Sigmoid colon (tissue), 7 donors: ENCODE results near the gene RAB8A. TPM values are rescaled to one million over a fixed set of nuclear protein-coding genes. Genes with fewer than 3 reads are reported as not detected.

ENCODE experiments used
- DNase-seq: peaks from one replicate; pipeline ENCODE4 v3.0.0-alpha.2; 2019
- H3K27ac ChIP-seq, 4 donors: fragments of 200-600 bp; sonication (generic); one replicate each; pipeline ENCODE4 v1.5.1; 2016 to 2019; ENCODE audit warnings: mild to moderate bottlenecking in 1 of 4
- H3K27me3 ChIP-seq, 3 donors: fragments of 200-600 bp; sonication (generic); one replicate each; pipeline ENCODE4 v1.5.1; 2019; ENCODE audit warnings: mild to moderate bottlenecking in 1 of 3
- H3K36me3 ChIP-seq, 4 donors: fragments of 200-600 bp; sonication (generic); one replicate each; pipeline ENCODE4 v1.5.1; 2016 to 2019
- H3K4me1 ChIP-seq, 4 donors: fragments of 200-600 bp; sonication (generic); one replicate each; pipeline ENCODE4 v1.5.1; 2017 to 2019
- H3K4me3 ChIP-seq, 4 donors: fragments of 200-600 bp; sonication (generic); one replicate each; pipeline ENCODE4 v1.5.1; 2017 to 2019; ENCODE audit warnings: mild to moderate bottlenecking in 2 of 4, moderate library complexity in 1 of 4
- H3K9me3 ChIP-seq, 4 donors: fragments of 200-600 bp in 3 of 4; sonication (generic) in 3 of 4; one replicate each; pipeline versions ENCODE4 v1.5.1 to v1.6.1; 2013 to 2019
- EP300 ChIP-seq, 4 donors: sonication (generic); formaldehyde crosslinking; IDR thresholded peaks; one replicate each; pipeline ENCODE4 v1.6.1; 2017; ENCODE audit warnings: antibody characterized with exemption in 4 of 4
- POLR2A ChIP-seq, 2 donors: fragments of 450-650 bp; IDR thresholded peaks; one replicate each; pipeline ENCODE4 v1.6.1; 2016; ENCODE audit warnings: antibody characterized with exemption in 2 of 2, mild to moderate bottlenecking in 2 of 2, moderate library complexity in 2 of 2
- POLR2AphosphoS5 ChIP-seq, 4 donors: sonication (generic); formaldehyde crosslinking; IDR thresholded peaks; one replicate each; pipeline ENCODE4 v1.6.1; 2017; ENCODE audit warnings: antibody characterized with exemption in 4 of 4
- WGBS, 2 donors: extraction: QIAGEN DNeasy Blood & Tissue Kit; methylation state at CpG; one replicate each; pipeline ENCODE4 v1.1.7; 2013; 5-methylcytosine and 5-hydroxymethylcytosine counted together
- intact Hi-C: fragments of 100-400 bp; cut with DNase I; formaldehyde crosslinking; loops from one replicate; pipeline ENCODE4 v1.15.1; 2023
- polyA plus RNA-seq, 3 donors: library from polyadenylated mRNA; stranded (reverse); fragments of 200-250 nt; gene quantifications; one replicate each; pipeline ENCODE4 v1.2.3, GENCODE V29; 2013
- total RNA-seq, 4 donors: library from RNA; depleted of rRNA; stranded (reverse); fragments of >200 nt; gene quantifications; one replicate each; pipeline ENCODE4 v1.1.0, GENCODE V29; 2016
- TF ChIP-seq, protein P1 (sequence below), 4 experiments: fragments of 450-650 bp in 3 of 4; fragments of 200-600 bp in 1 of 4; IDR thresholded peaks; one replicate each; pipeline ENCODE4 v1.5.1; 2016 to 2019; ENCODE audit warnings: antibody characterized with exemption in 4 of 4, mild to moderate bottlenecking in 3 of 4, moderate library complexity in 2 of 4
- donor health status: healthy with polysubstance abuse.
- donor health status: Bipolar disorder and iron deficiency.
- donor health status: healthy.

The RAB8A gene
- total and polyA plus RNA-seq, 7 donors = 32.8 to 126 (median 43.9) TPM

DNA sequence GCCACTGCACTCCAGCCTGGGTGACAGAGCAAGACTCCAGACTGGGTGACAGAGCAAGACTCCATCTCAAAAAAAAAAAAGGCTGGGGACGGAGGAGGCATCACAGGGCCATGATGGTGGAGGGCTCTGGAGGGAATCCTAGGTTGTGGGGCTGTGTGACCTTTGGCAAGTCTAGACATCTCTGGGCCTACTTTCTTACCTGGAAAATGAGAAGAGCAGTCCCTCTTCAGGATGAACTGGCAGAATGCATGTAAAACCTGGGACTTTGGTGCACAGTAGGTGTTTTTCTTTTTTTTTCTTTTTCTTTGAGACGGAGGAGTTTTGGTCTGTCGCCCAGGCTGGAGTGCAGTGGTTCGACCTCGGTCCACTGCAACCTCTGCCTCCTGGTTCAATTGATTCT is 48.0 kb downstream of the RAB8A start:
- no peak overlapping the region for H3K27ac ChIP-seq
- H3K9me3 ChIP-seq = no peaks in the 10 kb centered on the region
- H3K36me3 ChIP-seq = no peaks in the 10 kb centered on the region
- H3K27me3 ChIP-seq = no peaks in the 10 kb centered on the region
- intact Hi-C loops = no loop called here
- H3K4me1 ChIP-seq = no peaks in the 10 kb centered on the region
- no peak for TF ChIP-seq POLR2AphosphoS5 (IDR thresholded peaks at IDR 0.05)
- TF ChIP-seq, protein P1, sequence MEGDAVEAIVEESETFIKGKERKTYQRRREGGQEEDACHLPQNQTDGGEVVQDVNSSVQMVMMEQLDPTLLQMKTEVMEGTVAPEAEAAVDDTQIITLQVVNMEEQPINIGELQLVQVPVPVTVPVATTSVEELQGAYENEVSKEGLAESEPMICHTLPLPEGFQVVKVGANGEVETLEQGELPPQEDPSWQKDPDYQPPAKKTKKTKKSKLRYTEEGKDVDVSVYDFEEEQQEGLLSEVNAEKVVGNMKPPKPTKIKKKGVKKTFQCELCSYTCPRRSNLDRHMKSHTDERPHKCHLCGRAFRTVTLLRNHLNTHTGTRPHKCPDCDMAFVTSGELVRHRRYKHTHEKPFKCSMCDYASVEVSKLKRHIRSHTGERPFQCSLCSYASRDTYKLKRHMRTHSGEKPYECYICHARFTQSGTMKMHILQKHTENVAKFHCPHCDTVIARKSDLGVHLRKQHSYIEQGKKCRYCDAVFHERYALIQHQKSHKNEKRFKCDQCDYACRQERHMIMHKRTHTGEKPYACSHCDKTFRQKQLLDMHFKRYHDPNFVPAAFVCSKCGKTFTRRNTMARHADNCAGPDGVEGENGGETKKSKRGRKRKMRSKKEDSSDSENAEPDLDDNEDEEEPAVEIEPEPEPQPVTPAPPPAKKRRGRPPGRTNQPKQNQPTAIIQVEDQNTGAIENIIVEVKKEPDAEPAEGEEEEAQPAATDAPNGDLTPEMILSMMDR (IDR thresholded peaks at IDR 0.05) = no peak
- no peak for TF ChIP-seq POLR2A (IDR thresholded peaks at IDR 0.05)
- no peak for TF ChIP-seq EP300 (IDR thresholded peaks at IDR 0.05)
- no peak overlapping the region for H3K4me3 ChIP-seq
- WGBS, 2 donors = 88 to 90% methylated on average over 5 of the region's 5 CpGs
- DNase-seq = no peak

DNA sequence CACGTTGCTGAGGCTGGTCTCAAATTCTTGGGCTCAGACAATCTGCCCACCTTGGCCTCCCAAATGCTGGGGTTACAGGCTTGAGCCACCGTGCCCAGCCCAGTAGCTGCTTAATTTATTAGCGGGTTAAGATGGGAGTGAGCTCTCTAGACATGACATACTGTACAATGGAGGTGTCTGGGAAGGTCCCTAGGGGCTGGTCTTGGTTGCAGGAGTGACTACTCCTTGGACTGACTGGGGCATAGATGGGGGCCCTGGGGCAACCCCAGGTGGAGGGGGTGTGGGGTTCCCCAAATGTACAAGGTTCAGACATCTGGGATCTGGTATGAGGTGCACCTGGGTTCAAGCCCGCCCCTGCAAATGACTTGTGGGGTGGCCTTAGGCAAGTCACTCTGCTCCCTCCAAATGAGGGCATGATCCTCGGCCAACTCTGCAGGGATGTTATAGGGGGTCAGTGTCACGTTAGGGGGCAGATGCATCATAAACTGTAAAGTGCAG is 48.8 kb downstream of the RAB8A start:
- Histone ChIP-seq H3K36me3 (no peaks in the 10 kb centered on the region), H3K27ac (no peak overlapping the region), H3K4me3 (no peak overlapping the region), H3K9me3 (no peaks in the 10 kb centered on the region), H3K27me3 (no peaks in the 10 kb centered on the region), H3K4me1 (no peaks in the 10 kb centered on the region)
- TF ChIP-seq POLR2AphosphoS5 (IDR thresholded peaks at IDR 0.05) (no peak), EP300 (IDR thresholded peaks at IDR 0.05) (no peak), POLR2A (IDR thresholded peaks at IDR 0.05) (no peak)
- TF ChIP-seq, protein P1 (IDR thresholded peaks at IDR 0.05) = no peak
- WGBS, 2 donors = 60 to 76% methylated on average over 6 of the region's 6 CpGs
- intact Hi-C loops = no loop called here
- DNase-seq = no peak

DNA sequence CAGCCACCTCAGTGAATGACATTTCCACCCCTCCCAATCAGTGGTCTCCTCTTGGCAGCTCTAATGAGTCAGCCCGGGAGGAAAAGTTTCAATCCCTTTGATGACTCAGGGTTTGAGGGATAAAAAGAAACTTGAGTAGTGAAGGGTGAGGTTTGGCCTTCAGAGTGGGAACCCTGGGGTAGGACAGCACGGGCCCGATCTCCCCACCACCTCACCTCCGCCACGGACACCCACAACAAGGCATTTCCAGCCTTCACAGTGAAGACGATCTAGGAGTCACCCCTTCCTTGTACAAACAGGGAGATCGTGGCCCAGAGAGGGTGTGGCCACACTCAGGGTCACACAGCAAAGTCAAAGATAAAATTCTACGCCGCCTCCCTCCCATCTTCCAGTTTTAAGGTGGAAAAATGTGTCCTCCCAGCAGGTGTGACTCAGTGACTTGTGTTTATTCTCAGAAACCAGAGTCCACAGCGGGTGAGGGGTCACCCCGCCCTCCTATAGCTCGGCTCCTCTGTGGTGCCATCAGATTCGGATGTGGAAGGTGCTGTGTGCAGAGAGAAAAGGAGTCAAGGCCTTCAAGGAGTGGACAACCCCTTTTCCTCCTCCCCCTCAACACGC is 49.4 kb downstream of the RAB8A start:
- WGBS, 2 donors = 48 to 67% methylated on average over 14 of the region's 14 CpGs
- Histone ChIP-seq H3K9me3 (no peaks in the 10 kb centered on the region), H3K4me1 (no peaks in the 10 kb centered on the region), H3K27ac (no peak overlapping the region), H3K4me3 (no peak overlapping the region), H3K36me3 (no peaks in the 10 kb centered on the region), H3K27me3 (no peaks in the 10 kb centered on the region)
- no peak for DNase-seq
- TF ChIP-seq EP300 (IDR thresholded peaks at IDR 0.05) = no peak
- TF ChIP-seq POLR2AphosphoS5 (IDR thresholded peaks at IDR 0.05) = no peak
- no peak for TF ChIP-seq POLR2A (IDR thresholded peaks at IDR 0.05)
- TF ChIP-seq, protein P1 (IDR thresholded peaks at IDR 0.05) = no peak
- intact Hi-C loops = no loop called here

DNA sequence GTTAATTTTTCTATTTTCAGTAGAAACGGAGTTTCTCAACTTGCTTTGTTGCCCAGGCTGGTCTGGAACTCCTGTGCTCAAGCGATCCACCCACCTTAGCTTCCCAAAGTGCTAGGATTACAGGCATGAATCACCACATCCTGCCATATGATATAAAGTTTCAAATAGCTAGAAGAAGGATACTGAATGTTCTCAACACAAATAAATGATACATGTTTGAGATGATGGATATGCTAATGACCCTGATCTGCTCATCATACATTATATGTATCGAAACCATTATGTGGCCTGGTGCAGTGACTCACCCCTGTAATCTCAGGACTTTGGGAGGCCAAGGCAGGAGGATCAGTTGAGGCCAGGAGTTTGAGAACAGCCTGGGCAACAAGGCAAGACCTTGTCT is 50.2 kb downstream of the RAB8A start:
- 61 to 69% methylated on average over 3 of the region's 3 CpGs for WGBS, 2 donors
- no peak for DNase-seq
- H3K27ac ChIP-seq = no peak overlapping the region
- H3K4me1 ChIP-seq = no peaks in the 10 kb centered on the region
- no peak overlapping the region for H3K4me3 ChIP-seq
- no peaks in the 10 kb centered on the region for H3K9me3 ChIP-seq
- H3K36me3 ChIP-seq = no peaks in the 10 kb centered on the region
- H3K27me3 ChIP-seq = no peaks in the 10 kb centered on the region
- intact Hi-C loops = no loop called here
- TF ChIP-seq EP300 (IDR thresholded peaks at IDR 0.05) = no peak
- TF ChIP-seq POLR2A (IDR thresholded peaks at IDR 0.05) = no peak
- TF ChIP-seq, protein P1 (IDR thresholded peaks at IDR 0.05) = no peak
- no peak for TF ChIP-seq POLR2AphosphoS5 (IDR thresholded peaks at IDR 0.05)
